HG02870 (cell line): Measurements from ENCODE around the gene CUL7.
"Not testable (repeated sequence)": the region's sequence is repeated elsewhere in the genome, so short reads cannot be mapped to it uniquely, and the experiment has no call there.

ENCODE experiments used
- ATAC-seq: cut with Tn5 transposase; IDR thresholded peaks from one replicate; pipeline ENCODE4 v1.9.1; 2021; ENCODE audit warnings: mild to moderate bottlenecking, moderate library complexity; ENCODE audit not compliant: unreplicated experiment

CUL7 gene

GRCh38 chr6:43050981-43051380 lies 2.7 kb downstream of the CUL7 start:
- ATAC-seq: no peak

- no peak for ATAC-seq
These were observed 5.7 kb downstream of the CUL7 start for GRCh38 chr6:43047998-43048397.

- ATAC-seq: no peak
These were observed 8.2 kb downstream of the CUL7 start for GRCh38 chr6:43045371-43045930.

GRCh38 chr6:43043310-43043709 lies 10.3 kb downstream of the CUL7 start:
- ATAC-seq: no peak

- not testable (repeated sequence) for ATAC-seq
These were observed 12.2 kb downstream of the CUL7 start for GRCh38 chr6:43041475-43041874.

GRCh38 chr6:43040542-43041257 lies 13.0 kb downstream of the CUL7 start:
- no peak for ATAC-seq

GRCh38 chr6:43038727-43039126 lies 14.9 kb downstream of the CUL7 start:
- no peak for ATAC-seq

GRCh38 chr6:43037706-43038105 lies 15.9 kb downstream of the CUL7 start:
- no peak for ATAC-seq

- no peak for ATAC-seq
These were observed 16.5 kb downstream of the CUL7 start for GRCh38 chr6:43037197-43037596.

GRCh38 chr6:43036712-43037111 lies 16.9 kb downstream of the CUL7 start:
- no peak for ATAC-seq

GRCh38 chr6:43035495-43036194 lies 18.0 kb downstream of the CUL7 start:
- ATAC-seq: no peak

GRCh38 chr6:43034190-43034525 lies 19.5 kb downstream of the CUL7 start:
- no peak for ATAC-seq

- no peak for ATAC-seq
These were observed 20.0 kb downstream of the CUL7 start for GRCh38 chr6:43033496-43034189.

GRCh38 chr6:43032326-43032725 lies 21.3 kb downstream of the CUL7 start:
- no peak for ATAC-seq

- ATAC-seq: no peak
These were observed 24.5 kb downstream of the CUL7 start for GRCh38 chr6:43029120-43029519.

GRCh38 chr6:43026365-43026764 lies 27.3 kb downstream of the CUL7 start:
- no peak for ATAC-seq

- ATAC-seq: no peak
These were observed 29.2 kb downstream of the CUL7 start for GRCh38 chr6:43024436-43024835.

GRCh38 chr6:43021270-43022047 lies 32.2 kb downstream of the CUL7 start, which contains the start of gene RRP36:
RRP36 (plus strand) TSS chr6:43021623; CDS start chr6:43021655, 32 bp downstream.
- ATAC-seq: peak; percentile 71

- no peak for ATAC-seq
These were observed 32.8 kb downstream of the CUL7 start for GRCh38 chr6:43020847-43021246.

GRCh38 chr6:43020052-43020705 lies 33.5 kb downstream of the CUL7 start:
- no peak for ATAC-seq
